Activated naive CD4-positive, alpha-beta T cell (primary cell): ENCODE measurements around the gene DCP1B.

Source experiments
- DNase-seq, 4 experiments: peaks; one replicate each; lab custom pipeline; 2025; lab: John Stamatoyannopoulos, UW

The DCP1B gene

GRCh38 chr12:1919763-1920162 is 84.5 kb downstream of the DCP1B start:
- no peak for DNase-seq

DNA sequence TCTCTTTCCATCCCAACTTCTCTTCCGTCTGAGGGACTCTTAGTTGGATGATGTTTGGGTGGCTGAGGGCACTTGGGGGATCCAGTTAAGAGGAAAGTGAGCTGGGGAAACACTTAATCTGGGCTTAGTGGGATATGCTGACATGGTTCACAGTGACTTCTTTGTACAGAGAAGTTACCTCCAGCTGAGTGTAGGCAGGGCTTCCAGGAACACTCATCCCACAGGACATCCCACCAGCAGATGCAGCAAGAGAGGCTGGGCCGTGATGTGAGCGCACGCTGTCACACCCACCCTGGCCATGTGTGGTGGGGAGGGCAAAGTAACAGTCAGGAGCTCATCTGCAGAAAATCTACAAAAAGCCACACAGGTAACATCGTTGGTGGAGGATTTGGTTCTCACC is 85.0 kb downstream of the DCP1B start:
- no peak for DNase-seq

- DNase-seq = no peak
These were observed 85.4 kb downstream of the DCP1B start for GRCh38 chr12:1918884-1919236.

DNA sequence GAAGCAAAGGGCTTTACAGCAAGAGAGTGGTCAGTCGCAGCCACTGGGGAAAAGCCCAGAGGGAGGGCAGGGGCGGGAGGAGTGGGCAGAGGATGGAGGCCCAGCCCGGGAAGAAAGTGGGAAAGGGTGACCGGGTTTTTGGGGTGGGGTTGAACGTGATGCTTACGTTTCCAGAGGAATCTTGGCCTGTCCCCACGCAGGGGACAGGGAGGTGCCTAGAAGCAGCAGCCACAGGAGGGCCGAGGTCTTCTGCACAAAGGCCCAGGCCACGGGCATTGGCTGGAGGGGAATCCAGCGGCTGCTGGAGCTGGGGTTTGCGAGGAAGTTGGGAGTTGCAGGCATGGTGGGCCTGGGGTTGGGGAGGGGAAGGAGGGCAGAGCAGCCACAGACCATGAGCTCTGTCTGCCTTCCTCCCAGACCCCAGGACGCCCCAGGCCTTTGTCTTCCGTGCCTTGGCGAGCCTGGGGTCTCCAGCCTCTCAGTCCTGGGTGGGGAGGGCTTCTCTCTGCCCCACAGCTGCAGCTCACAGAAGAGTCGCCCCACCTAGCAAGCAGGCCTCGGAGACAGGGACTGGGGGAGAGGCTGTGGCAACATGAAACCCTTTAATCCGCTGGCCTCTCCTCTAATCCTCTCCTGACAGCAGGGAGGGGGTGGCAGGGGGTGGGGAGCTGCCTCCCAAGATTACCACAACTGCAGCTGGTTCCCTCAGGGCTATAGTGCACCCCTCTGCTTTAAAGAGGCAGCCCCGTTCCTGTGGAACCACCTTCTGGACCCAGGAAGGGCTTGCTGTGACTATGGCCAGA is 86.0 kb downstream of the DCP1B start, which contains the start of gene CACNA2D4:
Gene CACNA2D4 (minus strand): TSS at position 572 of the 803 bp plus-strand sequence. CDS start 179 bp downstream, at position 393.
- no peak for DNase-seq

DNA sequence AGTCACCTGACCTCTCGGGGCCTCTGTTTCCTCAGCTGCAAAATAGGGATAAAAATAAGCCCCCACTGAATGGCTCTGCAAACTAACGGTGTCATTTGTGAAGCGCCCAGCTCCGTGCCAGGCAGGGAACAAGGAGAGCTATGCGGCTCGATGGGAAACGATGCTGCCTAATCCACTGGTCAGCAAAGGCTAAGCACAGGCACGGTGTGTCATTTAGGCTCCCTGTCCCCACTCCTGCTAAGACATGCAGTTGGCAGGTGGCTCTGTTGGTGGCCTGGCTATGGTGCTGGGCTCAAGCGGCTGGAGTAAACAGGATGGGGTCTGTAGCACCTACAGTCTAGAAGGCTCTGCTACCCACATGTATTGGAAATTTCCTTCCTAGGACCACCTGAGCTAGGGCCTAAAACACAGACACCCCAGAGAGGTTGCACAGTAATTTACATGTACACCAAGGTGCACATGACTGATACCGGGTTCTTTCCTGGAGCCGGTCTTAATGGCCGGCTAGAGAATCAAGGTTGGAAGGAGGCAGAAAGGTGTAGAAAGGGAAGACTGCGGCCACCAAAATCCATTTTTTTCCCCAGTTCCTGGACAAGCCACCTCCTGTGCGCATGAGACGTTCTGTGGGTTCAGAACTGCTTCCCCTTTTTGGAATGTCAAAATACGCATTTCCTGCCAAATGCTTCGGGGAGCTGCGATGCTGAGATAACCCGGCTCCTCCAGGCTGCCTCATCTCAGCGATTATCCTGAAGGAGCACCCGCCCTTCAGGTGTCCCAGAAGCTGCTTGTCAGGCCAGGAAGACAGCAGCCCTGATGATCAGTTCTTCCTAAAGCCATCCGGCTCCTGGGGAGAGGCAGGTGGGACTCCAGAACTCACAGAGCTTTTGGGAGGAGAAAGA is 86.8 kb downstream of the DCP1B start:
- DNase-seq = no peak

GRCh38 chr12:1916371-1917171 is 87.7 kb downstream of the DCP1B start:
- no peak for DNase-seq

DNA sequence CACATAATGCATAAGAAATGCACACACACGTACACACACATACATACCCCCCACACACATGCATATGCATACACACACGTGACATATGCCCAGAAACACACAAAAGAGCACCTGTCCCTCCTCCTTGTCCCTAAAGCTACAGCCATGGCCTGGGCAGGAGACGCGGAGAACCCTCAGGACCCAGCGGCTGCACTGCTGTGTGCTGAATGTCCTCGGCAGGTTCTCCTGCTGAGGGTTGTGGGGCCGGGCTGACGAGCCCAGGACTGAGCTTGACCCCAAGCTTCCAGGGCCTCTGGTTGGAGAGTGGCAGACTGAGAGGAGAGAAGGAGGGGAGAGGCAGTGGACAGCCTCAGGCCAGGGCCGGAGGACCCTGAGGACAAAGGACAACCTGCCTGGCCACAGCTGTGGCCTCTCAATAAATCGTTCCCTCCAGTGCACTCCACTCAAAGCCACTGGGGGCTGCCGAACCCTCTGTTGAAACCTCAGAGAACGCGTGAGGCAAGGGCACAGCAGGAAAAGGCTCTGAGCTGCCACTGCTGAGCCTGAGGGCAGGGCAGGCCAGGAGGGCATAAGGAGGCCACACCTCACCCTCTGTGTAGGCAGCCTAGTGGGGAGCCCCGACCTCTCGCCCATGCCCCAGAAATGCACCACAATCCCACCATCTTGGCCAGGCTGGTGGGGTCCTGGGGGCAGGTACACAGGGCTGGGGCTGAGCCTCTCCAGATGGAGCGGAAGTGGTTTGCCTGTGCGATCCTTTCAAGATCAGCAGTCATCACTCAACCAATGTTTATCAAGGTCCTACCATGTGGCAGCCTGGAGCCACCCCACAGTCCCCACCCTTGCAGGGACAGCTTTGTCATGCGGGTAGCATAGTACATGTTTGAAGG is 88.9 kb downstream of the DCP1B start:
- DNase-seq = peak in 1 of 4 experiments; percentile 24

DNA sequence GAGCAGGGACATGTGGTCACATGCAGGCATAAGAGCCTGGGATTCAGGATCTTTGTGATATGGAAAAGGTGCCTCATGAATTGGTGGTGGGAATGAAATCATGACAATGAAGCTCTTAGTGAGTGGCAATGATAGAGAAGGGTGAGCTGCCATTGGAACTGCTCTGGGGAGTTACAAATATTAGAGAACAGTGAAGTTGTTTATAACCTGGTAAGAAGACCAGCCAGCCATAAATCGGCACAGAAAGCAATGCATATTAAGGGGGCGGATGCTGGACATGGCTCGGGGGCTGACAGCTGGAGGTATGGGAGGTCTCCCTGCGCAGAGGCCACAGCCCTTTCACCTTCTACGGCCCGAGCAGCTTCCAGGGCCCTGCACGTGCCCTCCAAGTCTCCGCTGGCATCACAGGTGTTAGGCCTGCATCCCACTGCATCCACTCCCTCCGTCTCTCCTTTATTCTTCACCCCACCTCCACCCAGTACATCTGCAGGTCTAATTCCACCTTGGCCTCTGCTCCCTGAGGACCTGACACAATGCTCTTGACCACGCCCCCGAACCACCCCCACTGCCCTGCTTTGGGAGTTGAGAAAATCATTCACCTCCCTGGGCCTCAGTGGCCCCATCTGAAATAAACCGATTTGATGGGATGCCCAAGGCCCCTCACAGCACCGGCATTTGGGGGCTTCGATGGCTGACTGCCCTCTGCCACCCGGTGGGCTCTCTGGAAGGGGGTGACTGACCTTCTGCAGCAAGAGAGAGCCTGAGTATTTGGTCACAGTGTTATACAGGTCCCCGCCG is 89.9 kb downstream of the DCP1B start:
- no peak for DNase-seq

GRCh38 chr12:1913377-1914113 is 90.7 kb downstream of the DCP1B start:
- DNase-seq = no peak

DNA sequence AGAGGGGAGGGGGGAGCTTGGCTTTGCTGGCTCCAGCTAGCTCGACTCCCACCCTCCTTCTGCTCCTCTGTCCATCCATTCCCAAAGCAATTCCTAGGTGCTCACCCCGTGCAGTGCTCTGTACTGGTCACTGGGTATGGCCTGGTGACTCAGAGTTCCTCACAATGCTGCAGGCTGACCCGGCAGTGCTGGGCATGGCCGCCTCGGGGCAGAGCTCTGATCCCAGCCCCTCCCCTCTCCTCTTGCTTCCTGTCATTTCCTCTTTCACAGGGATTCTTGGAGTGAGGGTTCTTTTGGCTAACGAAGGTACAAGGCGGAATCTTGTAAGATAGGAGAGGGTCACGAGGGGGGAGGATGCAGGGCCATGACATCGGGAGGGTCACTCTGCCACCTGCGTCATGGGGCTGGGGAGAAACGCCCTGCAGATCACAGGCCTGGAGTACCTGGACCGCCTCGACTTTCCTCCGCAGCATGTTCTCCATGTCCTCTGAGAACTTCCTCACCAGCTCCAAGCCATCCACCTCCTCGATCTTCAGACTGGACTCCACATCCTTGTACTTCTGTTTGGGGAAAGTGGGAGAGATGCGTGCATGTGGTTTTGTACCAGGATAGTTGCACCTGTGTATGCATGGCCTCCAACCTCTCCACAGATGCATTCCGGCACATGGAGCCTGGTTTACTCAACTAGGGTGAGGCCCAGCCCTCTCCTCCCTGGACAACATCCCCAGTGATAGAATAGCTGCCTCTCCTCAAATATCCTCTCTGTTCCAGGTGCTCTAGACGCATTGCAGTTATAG is 91.5 kb downstream of the DCP1B start:
- DNase-seq = no peak

- DNase-seq = no peak
These were observed 92.4 kb downstream of the DCP1B start for GRCh38 chr12:1911598-1912575.

DNA sequence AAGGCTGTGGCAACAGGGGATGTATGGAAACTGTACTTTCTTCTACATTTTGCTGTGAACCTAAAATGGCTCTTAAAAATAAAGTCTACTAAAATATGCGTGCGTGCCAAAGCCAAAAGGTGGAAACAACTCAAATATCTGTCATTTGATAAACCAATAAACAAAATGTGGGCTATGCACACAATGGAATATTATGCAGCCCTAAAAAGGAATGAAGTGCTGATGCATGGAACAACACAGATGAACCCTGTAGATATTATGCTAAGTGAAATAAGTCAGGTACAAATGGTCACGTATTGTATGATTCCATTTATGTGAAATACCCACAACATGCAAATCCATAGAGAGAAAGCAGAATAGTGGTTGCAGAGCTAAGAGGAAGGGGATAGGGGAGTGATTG is 93.8 kb downstream of the DCP1B start:
- DNase-seq = no peak

DNA sequence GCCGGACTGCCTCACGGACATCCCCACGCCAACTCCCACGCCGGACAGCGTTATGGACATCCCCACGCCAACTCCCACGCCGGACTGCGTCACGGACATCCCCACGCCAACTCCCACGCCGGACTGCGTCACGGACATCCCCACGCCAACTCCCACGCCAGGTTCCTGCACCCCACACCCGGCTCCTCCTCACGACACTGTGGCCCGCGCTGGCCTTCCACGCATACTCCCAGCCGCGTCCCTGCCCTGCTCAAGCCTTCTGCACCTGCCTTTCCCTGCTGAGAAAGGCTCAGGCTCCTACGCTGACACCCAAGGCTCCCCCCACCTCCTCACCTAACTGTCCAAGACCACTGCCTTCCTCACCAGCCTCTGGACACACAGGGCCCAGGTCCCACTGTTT is 95.5 kb downstream of the DCP1B start:
- DNase-seq = no peak

DNA sequence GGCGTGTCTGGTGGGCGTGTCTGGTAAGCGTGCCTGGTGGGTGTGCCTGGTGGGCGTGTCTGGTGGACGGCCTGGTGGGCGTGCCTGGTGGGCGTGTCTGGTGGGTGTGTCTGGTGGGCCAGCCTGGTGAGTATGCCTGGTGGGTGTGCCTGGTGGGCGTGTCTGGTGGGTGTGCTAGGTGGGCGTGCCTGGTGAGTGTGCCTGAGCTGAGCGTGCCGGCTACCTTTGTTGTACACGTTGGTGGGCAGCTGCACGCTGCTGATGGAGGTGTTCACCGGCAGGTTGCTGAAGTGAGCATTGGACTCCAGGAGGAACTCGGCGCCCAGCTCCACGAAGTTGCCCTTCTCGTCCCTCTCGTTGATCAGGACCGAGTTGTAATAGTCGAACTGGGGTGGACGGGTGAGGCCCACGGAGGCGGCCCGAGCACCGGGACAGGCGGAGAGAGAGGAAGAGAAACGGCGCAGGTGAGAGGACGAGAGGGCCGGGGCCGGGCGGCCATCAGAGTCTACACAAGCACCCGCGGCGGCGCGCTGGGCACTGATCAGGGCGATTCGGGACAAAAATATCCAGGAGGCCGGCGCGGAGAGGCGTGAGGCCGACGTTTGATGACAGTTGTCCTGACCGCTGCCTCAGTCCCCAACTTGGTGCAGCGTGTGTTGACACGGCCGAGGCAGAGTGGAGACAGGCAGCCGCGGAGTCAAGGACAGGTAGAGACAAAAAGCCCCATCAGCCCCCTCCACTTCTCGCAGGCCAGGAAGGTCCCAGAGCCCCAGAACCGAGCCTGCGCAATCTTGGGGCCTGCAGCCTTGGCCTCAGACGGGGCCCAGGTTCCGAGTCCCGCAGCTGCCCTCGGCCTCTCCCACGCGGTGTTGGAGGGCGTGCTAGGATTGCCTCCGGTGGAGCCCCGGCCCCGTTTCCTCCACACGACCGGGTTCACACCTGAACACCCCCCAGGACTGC is 96.3 kb downstream of the DCP1B start:
- DNase-seq = peak in 1 of 4 experiments; percentile 27

GRCh38 chr12:1906579-1906978 is 97.7 kb downstream of the DCP1B start:
- no peak for DNase-seq

- DNase-seq = no peak
These were observed 99.4 kb downstream of the DCP1B start for GRCh38 chr12:1904875-1905274.
